Activated CD8-positive, alpha-beta memory T cell treated with anti-CD3 and anti-CD28 coated beads, Interleukin-2, amount 10 ng/mL, durations not matched to agents 7 days and 5 days (primary cell): ENCODE data around the gene PTPRN2. TPM values are rescaled to one million over a fixed set of nuclear protein-coding genes. Genes with fewer than 3 reads are reported as not detected.

Source experiments
- ATAC-seq: fragments of 150-1000 bp; cut with Tn5 transposase; one replicate; pipeline ENCODE4 v1.10.0; 2021; ENCODE audit warnings: moderate library complexity
- CTCF ChIA-PET: fragments of 350-600 bp; sonication (Branson Sonifier 250); formaldehyde crosslinking; loops from one replicate; lab custom pipeline; 2021; ENCODE audit warnings: antibody characterized with exemption; lab: Charles Lee
- DNase-seq: peaks from one replicate; pipeline ENCODE4 v3.0.0-alpha.2; 2020
- H3K27ac Mint-ChIP-seq: one replicate; pipeline ENCODE4 v1.8.0; 2021; ENCODE audit warnings: mild to moderate bottlenecking, mixed read lengths
- H3K27me3 Mint-ChIP-seq: one replicate; pipeline ENCODE4 v1.8.0; 2021; ENCODE audit warnings: mixed read lengths
- H3K36me3 Mint-ChIP-seq: one replicate; pipeline ENCODE4 v1.8.0; 2021; ENCODE audit warnings: mild to moderate bottlenecking, mixed read lengths
- H3K4me1 Mint-ChIP-seq: one replicate; pipeline ENCODE4 v1.8.0; 2021; ENCODE audit warnings: mixed read lengths
- H3K4me3 Mint-ChIP-seq: one replicate; pipeline ENCODE4 v1.8.0; 2021; ENCODE audit warnings: mild to moderate bottlenecking, moderate library complexity, mixed read lengths
- H3K9me3 Mint-ChIP-seq: one replicate; pipeline ENCODE4 v1.8.0; 2022; ENCODE audit warnings: low read depth, mixed read lengths
- total RNA-seq, 2 experiments: library from RNA; stranded (reverse); gene quantifications; one replicate each; pipeline ENCODE4 v1.2.3, GENCODE V29; 2021

PTPRN2 gene
- total RNA-seq, 2 experiments from 2014 or later: 3.2 to 5.7 TPM

DNA sequence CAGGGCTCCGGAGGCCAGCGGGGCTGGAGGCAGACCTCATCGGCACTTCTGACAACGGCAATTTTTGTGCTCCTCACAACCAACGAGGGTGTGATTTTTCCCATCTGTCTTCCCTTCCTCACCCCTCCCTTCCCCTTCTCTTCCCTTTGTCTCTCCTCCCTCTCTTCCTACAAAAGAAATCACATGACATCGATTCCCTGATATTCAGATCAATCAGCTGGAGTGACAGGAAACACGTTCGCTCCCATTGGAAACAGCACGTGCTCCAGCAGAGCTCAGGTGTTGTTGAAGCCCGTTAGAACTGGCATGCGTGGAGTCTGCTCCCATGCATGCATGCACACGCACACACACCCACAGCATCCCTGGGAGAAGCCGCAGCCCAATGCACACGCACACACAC, 222.4 kb downstream of the PTPRN2 start:
- no peak overlapping the region for H3K4me3 Mint-ChIP-seq
- H3K27me3 Mint-ChIP-seq: no peaks in the 10 kb centered on the region
- ATAC-seq: no peak
- no peaks in the 10 kb centered on the region for H3K4me1 Mint-ChIP-seq
- no peak for DNase-seq
- CTCF ChIA-PET: no interaction called here
- no peak overlapping the region for H3K27ac Mint-ChIP-seq
- peaks cover 2% of the 10 kb centered on the region for H3K9me3 Mint-ChIP-seq
- H3K36me3 Mint-ChIP-seq: no peaks in the 10 kb centered on the region

- DNase-seq (no peak), ATAC-seq (no peak)
- H3K36me3 Mint-ChIP-seq: no peaks in the 10 kb centered on the region
- H3K9me3 Mint-ChIP-seq: peaks cover 2% of the 10 kb centered on the region
- H3K27me3 Mint-ChIP-seq: no peaks in the 10 kb centered on the region
- no peak overlapping the region for H3K4me3 Mint-ChIP-seq
- no peaks in the 10 kb centered on the region for H3K4me1 Mint-ChIP-seq
- CTCF ChIA-PET: no interaction called here
- H3K27ac Mint-ChIP-seq: no peak overlapping the region
These were observed 223.2 kb downstream of the PTPRN2 start for GRCh38 chr7:158364451-158364850.

- H3K9me3 Mint-ChIP-seq: peaks cover 2% of the 10 kb centered on the region
- no peaks in the 10 kb centered on the region for H3K27me3 Mint-ChIP-seq
- DNase-seq (no peak), ATAC-seq (no peak)
- H3K27ac Mint-ChIP-seq: no peak overlapping the region
- CTCF ChIA-PET: no interaction called here
- H3K36me3 Mint-ChIP-seq: no peaks in the 10 kb centered on the region
- no peaks in the 10 kb centered on the region for H3K4me1 Mint-ChIP-seq
- H3K4me3 Mint-ChIP-seq: no peak overlapping the region
These were observed 224.4 kb downstream of the PTPRN2 start for GRCh38 chr7:158362912-158363905.

DNA sequence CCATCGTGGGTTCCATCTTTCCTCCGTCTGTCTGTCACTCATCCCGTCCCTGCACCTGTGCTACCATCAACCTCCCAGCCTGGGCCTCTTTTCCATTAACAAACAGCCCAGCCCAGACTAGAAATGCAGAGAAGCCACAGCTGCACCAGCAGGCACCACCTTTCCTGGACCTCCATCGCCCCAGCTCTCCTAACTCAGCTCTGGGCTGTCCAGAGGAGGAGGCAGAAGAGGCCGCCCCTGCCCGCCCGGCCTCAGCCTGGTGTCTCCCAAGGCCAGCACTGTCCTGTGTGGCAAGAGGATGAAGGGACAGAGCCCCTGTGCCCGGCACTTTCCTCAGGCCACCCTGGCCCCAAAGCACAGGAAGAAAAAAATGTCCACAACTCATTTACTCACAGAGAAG, 225.6 kb downstream of the PTPRN2 start:
- CTCF ChIA-PET: no interaction called here
- Mint-ChIP-seq H3K27ac (no peak overlapping the region), H3K36me3 (no peaks in the 10 kb centered on the region), H3K27me3 (no peaks in the 10 kb centered on the region), H3K9me3 (peaks cover 2% of the 10 kb centered on the region), H3K4me3 (no peak overlapping the region), H3K4me1 (no peaks in the 10 kb centered on the region)
- DNase-seq: no peak
- ATAC-seq: no peak

GRCh38 chr7:158361326-158361946, 226.2 kb downstream of the PTPRN2 start:
- Mint-ChIP-seq H3K4me1 (no peaks in the 10 kb centered on the region), H3K9me3 (peaks cover 2% of the 10 kb centered on the region), H3K27ac (no peak overlapping the region), H3K27me3 (no peaks in the 10 kb centered on the region), H3K4me3 (no peak overlapping the region), H3K36me3 (no peaks in the 10 kb centered on the region)
- CTCF ChIA-PET: no interaction called here
- no peak for ATAC-seq
- DNase-seq: no peak

GRCh38 chr7:158358926-158359645, 228.5 kb downstream of the PTPRN2 start:
- no peak for DNase-seq
- H3K9me3 Mint-ChIP-seq: no peaks in the 10 kb centered on the region
- H3K36me3 Mint-ChIP-seq: no peaks in the 10 kb centered on the region
- H3K4me1 Mint-ChIP-seq: no peaks in the 10 kb centered on the region
- ATAC-seq: no peak
- no peaks in the 10 kb centered on the region for H3K27me3 Mint-ChIP-seq
- no peak overlapping the region for H3K4me3 Mint-ChIP-seq
- CTCF ChIA-PET: no interaction called here
- H3K27ac Mint-ChIP-seq: no peak overlapping the region

GRCh38 chr7:158357898-158358821, 229.5 kb downstream of the PTPRN2 start:
- H3K36me3 Mint-ChIP-seq: no peaks in the 10 kb centered on the region
- CTCF ChIA-PET: no interaction called here
- H3K9me3 Mint-ChIP-seq: no peaks in the 10 kb centered on the region
- no peaks in the 10 kb centered on the region for H3K27me3 Mint-ChIP-seq
- DNase-seq (no peak), ATAC-seq (no peak)
- no peak overlapping the region for H3K27ac Mint-ChIP-seq
- no peak overlapping the region for H3K4me3 Mint-ChIP-seq
- H3K4me1 Mint-ChIP-seq: no peaks in the 10 kb centered on the region

GRCh38 chr7:158357106-158357897, 230.3 kb downstream of the PTPRN2 start:
- Mint-ChIP-seq H3K27me3 (no peaks in the 10 kb centered on the region), H3K36me3 (no peaks in the 10 kb centered on the region), H3K27ac (no peak overlapping the region), H3K9me3 (no peaks in the 10 kb centered on the region), H3K4me1 (no peaks in the 10 kb centered on the region), H3K4me3 (no peak overlapping the region)
- no peak for ATAC-seq
- CTCF ChIA-PET: no interaction called here
- DNase-seq: no peak

- ATAC-seq (no peak), DNase-seq (no peak)
- Mint-ChIP-seq H3K27ac (no peak overlapping the region), H3K9me3 (no peaks in the 10 kb centered on the region), H3K4me1 (no peaks in the 10 kb centered on the region), H3K4me3 (no peak overlapping the region), H3K36me3 (no peaks in the 10 kb centered on the region), H3K27me3 (no peaks in the 10 kb centered on the region)
- CTCF ChIA-PET: no interaction called here
These were observed 231.2 kb downstream of the PTPRN2 start for GRCh38 chr7:158356454-158356853.

DNA sequence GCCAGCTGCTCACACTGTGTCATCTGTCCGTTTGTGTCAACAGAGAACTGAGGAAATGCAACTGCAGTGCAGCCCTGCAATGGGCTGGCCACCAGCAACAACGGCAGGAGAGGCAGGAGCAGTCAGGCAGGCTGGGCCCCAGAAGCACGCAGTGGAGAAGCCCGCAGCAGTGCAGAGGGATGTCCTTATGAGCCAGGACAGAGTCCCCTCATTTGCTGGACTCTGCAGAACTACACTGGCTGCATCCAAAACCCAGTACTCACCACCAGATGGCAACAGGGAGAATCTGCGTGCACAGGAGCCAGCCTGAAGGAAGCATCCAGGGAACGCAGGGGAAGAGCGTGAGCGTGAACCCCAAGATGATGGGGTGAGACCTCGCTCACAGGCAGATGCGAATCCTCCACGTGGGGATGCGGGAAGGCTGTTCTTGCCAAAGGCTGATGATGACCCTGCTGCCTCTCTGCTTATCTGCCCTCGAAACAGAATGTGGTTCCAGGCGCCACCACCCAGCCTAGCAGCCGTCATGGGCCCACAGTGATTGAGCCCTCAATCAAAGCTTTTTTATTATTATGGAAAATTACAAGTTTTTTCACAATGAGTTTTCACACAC, 232.1 kb downstream of the PTPRN2 start:
- CTCF ChIA-PET: no interaction called here
- Mint-ChIP-seq H3K9me3 (no peaks in the 10 kb centered on the region), H3K36me3 (no peaks in the 10 kb centered on the region), H3K4me1 (no peaks in the 10 kb centered on the region), H3K27me3 (no peaks in the 10 kb centered on the region), H3K4me3 (no peak overlapping the region), H3K27ac (no peak overlapping the region)
- no peak for ATAC-seq
- DNase-seq: no peak

- Mint-ChIP-seq H3K9me3 (no peaks in the 10 kb centered on the region), H3K4me3 (no peak overlapping the region), H3K36me3 (no peaks in the 10 kb centered on the region), H3K27ac (no peak overlapping the region), H3K4me1 (no peaks in the 10 kb centered on the region), H3K27me3 (no peaks in the 10 kb centered on the region)
- ATAC-seq (no peak), DNase-seq (no peak)
- CTCF ChIA-PET: interaction anchor here (0.9 to 1.3 kb wide), 2 partner anchors 32 to 53 kb away, joined by 3 to 4 read pairs; no protein-coding TSS in a partner anchor
These were observed 232.8 kb downstream of the PTPRN2 start for GRCh38 chr7:158354861-158355260.
